Esophagus squamous epithelium (tissue), 5 donors: ENCODE results near the gene ASTN1. TPM values are rescaled to one million over a fixed set of nuclear protein-coding genes. Genes with fewer than 3 reads are reported as not detected.

Experiments
- DNase-seq: peaks from one replicate; lab custom pipeline; 2025; lab: John Stamatoyannopoulos, UW
- H3K27ac ChIP-seq, 4 donors: fragments of 200-600 bp; sonication (generic); one replicate each; pipeline ENCODE4 v1.5.1; 2016 to 2019; ENCODE audit warnings: mild to moderate bottlenecking in 1 of 4
- H3K27me3 ChIP-seq, 4 donors: fragments of 200-600 bp; sonication (generic); 1 replicate in 3 of 4; 2 replicates in 1 of 4; pipeline versions ENCODE4 v1.5.1 to v1.6.0; 2017 to 2021; ENCODE audit warnings: antibody characterized with exemption in 1 of 4
- H3K36me3 ChIP-seq, 3 donors: fragments of 200-600 bp; sonication (generic); one replicate each; pipeline ENCODE4 v1.5.1; 2016 to 2019
- H3K4me1 ChIP-seq, 3 donors: fragments of 200-600 bp; sonication (generic); one replicate each; pipeline ENCODE4 v1.5.1; 2017 to 2019
- H3K4me3 ChIP-seq, 4 donors: fragments of 200-600 bp; sonication (generic); 1 replicate in 3 of 4; 2 replicates in 1 of 4; pipeline ENCODE4 v1.5.1; 2016 to 2019; ENCODE audit warnings: mild to moderate bottlenecking in 2 of 4, moderate library complexity in 1 of 4
- H3K9me3 ChIP-seq, 3 donors: fragments of 200-600 bp; sonication (generic); one replicate each; pipeline ENCODE4 v1.5.1; 2016 to 2019
- POLR2A ChIP-seq, 4 donors: fragments of 450-650 bp; IDR thresholded peaks; one replicate each; pipeline ENCODE4 v1.6.1; 2017; ENCODE audit warnings: antibody characterized with exemption in 4 of 4, mild to moderate bottlenecking in 4 of 4, moderate library complexity in 3 of 4
- WGBS, 2 donors: methylation state at CpG; one replicate each; pipeline ENCODE4 v1.1.5; 2018; 5-methylcytosine and 5-hydroxymethylcytosine counted together
- intact Hi-C: fragments of 100-400 bp; cut with DNase I; formaldehyde crosslinking; loops from one replicate; pipeline ENCODE4 v1.15.0; 2022
- total RNA-seq, 4 donors: library from RNA; depleted of rRNA; stranded (reverse); fragments of >200 nt; gene quantifications; one replicate each; pipeline ENCODE4 v1.1.0, GENCODE V29; 2016
- TF ChIP-seq, protein P1 (sequence below), 6 experiments: fragments of 450-650 bp in 4 of 6; fragments of 200-600 bp in 2 of 6; sonication (generic) in 2 of 6; IDR thresholded peaks; one replicate each; pipeline ENCODE4 v1.5.1; 2016 to 2019; ENCODE audit warnings: antibody characterized with exemption in 6 of 6, mild to moderate bottlenecking in 4 of 6, moderate library complexity in 4 of 6
- donor health status: DM: yes; HTN: yes; CAD: no.

ASTN1 gene
- total RNA-seq, 4 donors from 2014 or later = under 0.01 TPM; not detected in 3

DNA sequence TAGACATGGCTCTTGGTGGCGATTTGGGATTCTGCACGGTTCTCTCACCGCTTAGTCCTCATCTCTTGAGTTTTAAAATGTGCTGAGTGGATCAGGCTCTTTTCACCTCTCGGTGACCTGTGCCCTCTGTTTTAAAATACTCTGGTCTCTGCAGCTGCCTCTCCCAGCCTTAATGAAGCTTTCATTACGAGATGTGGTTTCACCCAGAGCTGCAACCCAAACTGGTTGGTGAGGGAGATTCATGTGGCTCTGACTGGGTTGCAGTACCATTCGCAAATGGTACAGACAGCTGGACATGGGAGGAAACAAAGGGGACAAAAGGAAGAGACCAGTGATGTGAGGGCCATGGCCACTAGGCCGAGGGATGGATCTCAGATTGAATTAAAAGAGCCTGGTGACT, 258.9 kb downstream of the ASTN1 start:
- Histone ChIP-seq H3K27me3 (peaks cover 0 to 45% (median 0%) of the 10 kb centered on the region in 4 donors), H3K4me3 (no peak overlapping the region), H3K36me3 (no peaks in the 10 kb centered on the region), H3K27ac (no peak overlapping the region), H3K4me1 (no peaks in the 10 kb centered on the region), H3K9me3 (no peaks in the 10 kb centered on the region)
- WGBS, 2 donors = 82 to 88% methylated on average over 6 of the region's 7 CpGs
- DNase-seq = no peak
- no peak for TF ChIP-seq POLR2A (IDR thresholded peaks at IDR 0.05)
- TF ChIP-seq, protein P1, sequence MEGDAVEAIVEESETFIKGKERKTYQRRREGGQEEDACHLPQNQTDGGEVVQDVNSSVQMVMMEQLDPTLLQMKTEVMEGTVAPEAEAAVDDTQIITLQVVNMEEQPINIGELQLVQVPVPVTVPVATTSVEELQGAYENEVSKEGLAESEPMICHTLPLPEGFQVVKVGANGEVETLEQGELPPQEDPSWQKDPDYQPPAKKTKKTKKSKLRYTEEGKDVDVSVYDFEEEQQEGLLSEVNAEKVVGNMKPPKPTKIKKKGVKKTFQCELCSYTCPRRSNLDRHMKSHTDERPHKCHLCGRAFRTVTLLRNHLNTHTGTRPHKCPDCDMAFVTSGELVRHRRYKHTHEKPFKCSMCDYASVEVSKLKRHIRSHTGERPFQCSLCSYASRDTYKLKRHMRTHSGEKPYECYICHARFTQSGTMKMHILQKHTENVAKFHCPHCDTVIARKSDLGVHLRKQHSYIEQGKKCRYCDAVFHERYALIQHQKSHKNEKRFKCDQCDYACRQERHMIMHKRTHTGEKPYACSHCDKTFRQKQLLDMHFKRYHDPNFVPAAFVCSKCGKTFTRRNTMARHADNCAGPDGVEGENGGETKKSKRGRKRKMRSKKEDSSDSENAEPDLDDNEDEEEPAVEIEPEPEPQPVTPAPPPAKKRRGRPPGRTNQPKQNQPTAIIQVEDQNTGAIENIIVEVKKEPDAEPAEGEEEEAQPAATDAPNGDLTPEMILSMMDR (IDR thresholded peaks at IDR 0.05) = no peak
- intact Hi-C loops = no loop called here

DNA sequence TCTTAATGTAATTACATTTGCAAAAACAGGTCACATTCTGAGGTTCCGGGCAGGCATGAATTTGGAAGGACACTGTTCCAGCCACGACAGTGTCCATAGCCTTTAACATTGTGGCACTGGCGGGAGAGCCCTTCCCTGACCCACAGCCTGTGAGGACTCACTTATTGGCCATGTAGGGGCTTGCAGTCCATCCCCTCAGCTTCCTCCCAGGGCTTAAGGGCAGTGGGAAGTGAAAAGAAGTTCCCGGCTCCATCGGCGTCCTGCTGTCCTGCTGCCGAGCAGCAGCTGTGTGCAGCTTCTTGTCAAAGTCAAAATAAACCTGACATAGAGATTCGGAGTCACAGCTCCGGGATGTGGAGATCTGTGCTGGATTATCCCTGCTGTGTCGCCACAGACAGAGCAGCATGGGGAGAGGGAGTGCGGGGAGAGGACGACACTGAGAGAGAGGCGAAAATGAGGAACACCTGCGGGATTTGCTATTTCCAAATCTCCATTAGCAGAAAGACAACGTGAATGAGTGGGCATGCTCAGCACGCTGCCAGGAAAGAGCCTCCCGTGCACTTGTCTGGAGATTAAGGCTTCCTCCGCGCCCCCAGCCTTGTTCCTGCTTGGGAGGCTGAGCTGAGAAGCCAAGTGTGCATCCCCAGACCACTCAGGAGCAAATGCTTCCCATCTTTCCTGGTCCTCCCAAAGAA, 260.3 kb downstream of the ASTN1 start:
- no peak for DNase-seq
- H3K27me3 ChIP-seq = peaks cover 0 to 53% (median 0%) of the 10 kb centered on the region in 4 donors
- H3K9me3 ChIP-seq = no peaks in the 10 kb centered on the region
- H3K36me3 ChIP-seq = no peaks in the 10 kb centered on the region
- TF ChIP-seq, protein P1 (IDR thresholded peaks at IDR 0.05) = no peak
- TF ChIP-seq POLR2A (IDR thresholded peaks at IDR 0.05) = no peak
- intact Hi-C loops = no loop called here
- H3K4me1 ChIP-seq = no peaks in the 10 kb centered on the region
- WGBS, 2 donors = 32 to 47% methylated on average over 13 to 19 of the region's 19 CpGs
- H3K27ac ChIP-seq = no peak overlapping the region
- H3K4me3 ChIP-seq = no peak overlapping the region

DNA sequence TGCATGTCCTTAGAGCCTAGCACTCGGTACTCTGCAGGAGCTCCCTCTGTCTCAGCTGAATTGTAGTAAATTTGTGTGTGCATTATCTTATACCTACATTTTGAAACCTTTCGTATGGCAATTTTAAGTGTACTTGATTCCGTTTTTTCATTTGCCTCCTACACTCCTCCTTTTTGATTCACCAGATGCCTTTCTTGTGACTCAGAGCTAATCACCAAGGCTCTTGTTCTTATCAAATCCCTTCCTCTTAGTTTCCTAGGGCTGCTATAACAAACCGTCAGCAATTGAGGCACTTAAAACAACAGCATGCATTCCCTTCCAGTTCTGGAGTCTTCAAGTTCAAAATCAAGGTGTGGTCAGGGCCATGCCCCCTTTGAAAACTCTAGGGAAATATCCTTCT, 261.0 kb downstream of the ASTN1 start:
- intact Hi-C loops = no loop called here

DNA sequence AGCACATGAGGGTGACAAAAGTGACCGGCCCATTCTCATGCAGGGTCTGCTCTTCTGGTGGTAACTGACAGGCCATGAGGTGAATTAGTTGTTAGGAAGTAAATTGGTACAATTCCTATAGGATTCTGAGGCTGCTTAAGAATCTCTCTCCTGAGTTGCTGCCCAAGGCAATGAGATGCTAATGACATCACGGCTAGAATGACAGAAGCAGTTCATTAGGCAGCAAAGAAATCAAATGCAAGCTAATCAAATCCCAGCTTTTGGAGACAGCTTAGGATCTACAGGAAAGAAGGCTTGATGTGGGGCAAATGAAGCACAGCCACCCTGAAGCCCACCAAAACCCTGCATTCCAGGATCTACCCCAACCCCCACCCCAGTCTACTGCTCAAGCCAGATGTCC, 265.2 kb downstream of the ASTN1 start:
- Histone ChIP-seq H3K4me3 (no peak overlapping the region), H3K36me3 (no peaks in the 10 kb centered on the region), H3K9me3 (no peaks in the 10 kb centered on the region), H3K4me1 (peaks cover 0 to 9% (median 7%) of the 10 kb centered on the region in 3 donors), H3K27me3 (peaks cover 0 to 81% (median 0%) of the 10 kb centered on the region in 4 donors), H3K27ac (no peak overlapping the region)
- WGBS, 2 donors = 69 to 82% methylated on average over 2 of the region's 2 CpGs
- intact Hi-C loops = loop anchor here (10.0 kb wide), 2 partner anchors 275 to 1045 kb away; partner anchors contain the start of gene BRINP2
- TF ChIP-seq, protein P1 (IDR thresholded peaks at IDR 0.05) = no peak
- no peak for TF ChIP-seq POLR2A (IDR thresholded peaks at IDR 0.05)
- no peak for DNase-seq

More for the DNA sequence above, 261.0 kb downstream of the ASTN1 start:
- no peaks in the 10 kb centered on the region for H3K9me3 ChIP-seq
- H3K4me1 ChIP-seq = no peaks in the 10 kb centered on the region
- H3K27ac ChIP-seq = no peak overlapping the region
- no peak for DNase-seq
- H3K27me3 ChIP-seq = peaks cover 0 to 60% (median 0%) of the 10 kb centered on the region in 4 donors
- no peaks in the 10 kb centered on the region for H3K36me3 ChIP-seq
- TF ChIP-seq, protein P1 (IDR thresholded peaks at IDR 0.05) = no peak
- TF ChIP-seq POLR2A (IDR thresholded peaks at IDR 0.05) = no peak
- H3K4me3 ChIP-seq = no peak overlapping the region
- 35 to 49% methylated on average over 4 of the region's 4 CpGs for WGBS, 2 donors
